Calu3 (cell line): ENCODE data around the gene OGFOD3. TPM values are rescaled to one million over a fixed set of nuclear protein-coding genes. Genes with fewer than 3 reads are reported as not detected.

Source experiments
- BruUV-seq: library from RNA; stranded (reverse); fragments of 400-500 nt; replicated peaks from 2 replicates; lab custom pipeline; 2021; lab: Mats Ljungman, UMichigan
- CTCF ChIA-PET: fragments of 300-600 bp; sonication (Branson Sonifier 250); formaldehyde crosslinking; loops from one replicate; lab custom pipeline; 2022; ENCODE audit warnings: antibody characterized with exemption; lab: Charles Lee
- DNase-seq: peaks from one replicate; pipeline ENCODE4 v3.0.0; 2022
- H3K27ac Mint-ChIP-seq: one replicate; pipeline ENCODE4 v1.8.0; 2022; ENCODE audit warnings: mixed read lengths; ENCODE audit not compliant: unreplicated experiment
- H3K27me3 Mint-ChIP-seq: one replicate; pipeline ENCODE4 v1.8.0; 2022; ENCODE audit warnings: mixed read lengths; ENCODE audit not compliant: unreplicated experiment
- H3K36me3 Mint-ChIP-seq: one replicate; pipeline ENCODE4 v1.8.0; 2022; ENCODE audit warnings: mild to moderate bottlenecking, moderate library complexity, mixed read lengths; ENCODE audit not compliant: insufficient read depth, unreplicated experiment
- H3K4me1 Mint-ChIP-seq: one replicate; pipeline ENCODE4 v1.8.0; 2022; ENCODE audit warnings: mild to moderate bottlenecking, low read depth, mixed read lengths; ENCODE audit not compliant: unreplicated experiment
- H3K4me3 Mint-ChIP-seq: one replicate; pipeline ENCODE4 v1.8.0; 2022; ENCODE audit warnings: mild to moderate bottlenecking, low read depth, moderate library complexity, mixed read lengths; ENCODE audit not compliant: unreplicated experiment
- H3K9me3 Mint-ChIP-seq: one replicate; pipeline ENCODE4 v1.8.0; 2022; ENCODE audit warnings: low read depth, mixed read lengths; ENCODE audit not compliant: unreplicated experiment
- CTCF ChIP-seq: fragments of 200-600 bp; IDR thresholded peaks from one replicate; pipeline ENCODE4 v1.8.0; 2022; ENCODE audit warnings: antibody characterized with exemption; ENCODE audit not compliant: unreplicated experiment
- intact Hi-C: fragments of 100-400 bp; cut with micrococcal nuclease; formaldehyde crosslinking; loops from one replicate; pipeline ENCODE4 v1.10.0; 2022; ENCODE audit not compliant: unreplicated experiment
- total RNA-seq: library from RNA; stranded (reverse); gene quantifications from 2 replicates; pipeline ENCODE4 v1.2.3, GENCODE V29; 2022

OGFOD3 gene
- total RNA-seq, 1 experiment from 2014 or later = 29.0 TPM

GRCh38 chr17:82358465-82359350 is 59.7 kb downstream of the OGFOD3 start, which contains the start of gene TEX19:
Gene TEX19 (plus strand): TSS chr17:82359247. CDS start chr17:82362151, 2,904 bp downstream.
- intact Hi-C loops = no loop called here
- DNase-seq = no peak
- CTCF ChIA-PET = interaction anchor here (0.6 kb wide), 2 partner anchors 8 to 36 kb away, joined by 6 read pairs; no protein-coding TSS in a partner anchor

GRCh38 chr17:82357394-82357793 is 61.0 kb downstream of the OGFOD3 start:
- Mint-ChIP-seq H3K27ac (no peak overlapping the region), H3K4me1 (peaks cover 9% of the 10 kb centered on the region), H3K36me3 (no peaks in the 10 kb centered on the region), H3K27me3 (peaks cover 27% of the 10 kb centered on the region), H3K4me3 (no peak overlapping the region), H3K9me3 (no peaks in the 10 kb centered on the region)
- no peak for TF ChIP-seq CTCF
- intact Hi-C loops = no loop called here
- CTCF ChIA-PET = interaction anchor here (0.6 to 0.7 kb wide), 2 partner anchors 17 to 28 kb away, joined by 4 to 6 read pairs; no protein-coding TSS in a partner anchor
- no peak for DNase-seq
- no TSS peak for BruUV-seq

More at GRCh38 chr17:82358465-82359350, 59.7 kb downstream of the OGFOD3 start, which contains the start of gene TEX19:
- Mint-ChIP-seq H3K9me3 (no peaks in the 10 kb centered on the region), H3K27ac (peak within 1 kb of the TSS; percentile 2), H3K4me1 (peaks cover 9% of the 10 kb centered on the region), H3K27me3 (peaks cover 28% of the 10 kb centered on the region), H3K4me3 (no peak within 1 kb of the TSS), H3K36me3 (no peaks in the 10 kb centered on the region)
- no peak for TF ChIP-seq CTCF
- BruUV-seq = no TSS peak

DNA sequence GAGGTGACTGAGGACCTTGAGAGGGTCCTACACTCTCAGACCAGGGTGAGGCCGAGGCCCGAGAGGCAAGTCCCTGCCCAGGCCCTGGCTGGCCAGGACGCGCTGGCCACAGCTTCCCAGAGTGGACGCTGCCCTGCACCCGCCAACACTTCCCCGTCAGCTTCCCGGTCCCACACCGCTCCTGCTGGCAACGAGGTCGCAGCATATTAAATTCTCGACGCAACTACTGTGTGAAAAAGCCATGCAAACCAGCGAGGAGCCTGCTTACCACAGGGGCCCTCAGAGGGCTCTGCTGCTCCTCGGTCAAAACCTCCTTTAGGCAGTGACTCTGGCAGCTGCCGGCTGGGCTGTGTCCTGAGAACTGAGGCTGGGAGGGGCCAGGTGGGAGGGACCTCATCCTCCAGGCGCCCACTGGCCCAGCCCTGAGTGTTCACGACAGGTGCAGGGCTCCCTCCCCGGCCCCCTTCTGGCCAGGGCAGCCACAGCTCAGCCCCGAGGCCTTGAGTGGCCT is 61.5 kb downstream of the OGFOD3 start:
- Mint-ChIP-seq H3K27me3 (peaks cover 22% of the 10 kb centered on the region), H3K4me3 (no peak overlapping the region), H3K4me1 (peaks cover 9% of the 10 kb centered on the region), H3K36me3 (no peaks in the 10 kb centered on the region), H3K27ac (no peak overlapping the region), H3K9me3 (no peaks in the 10 kb centered on the region)
- DNase-seq = no peak
- TF ChIP-seq CTCF = no peak
- CTCF ChIA-PET = no interaction called here
- no TSS peak for BruUV-seq
- intact Hi-C loops = no loop called here

DNA sequence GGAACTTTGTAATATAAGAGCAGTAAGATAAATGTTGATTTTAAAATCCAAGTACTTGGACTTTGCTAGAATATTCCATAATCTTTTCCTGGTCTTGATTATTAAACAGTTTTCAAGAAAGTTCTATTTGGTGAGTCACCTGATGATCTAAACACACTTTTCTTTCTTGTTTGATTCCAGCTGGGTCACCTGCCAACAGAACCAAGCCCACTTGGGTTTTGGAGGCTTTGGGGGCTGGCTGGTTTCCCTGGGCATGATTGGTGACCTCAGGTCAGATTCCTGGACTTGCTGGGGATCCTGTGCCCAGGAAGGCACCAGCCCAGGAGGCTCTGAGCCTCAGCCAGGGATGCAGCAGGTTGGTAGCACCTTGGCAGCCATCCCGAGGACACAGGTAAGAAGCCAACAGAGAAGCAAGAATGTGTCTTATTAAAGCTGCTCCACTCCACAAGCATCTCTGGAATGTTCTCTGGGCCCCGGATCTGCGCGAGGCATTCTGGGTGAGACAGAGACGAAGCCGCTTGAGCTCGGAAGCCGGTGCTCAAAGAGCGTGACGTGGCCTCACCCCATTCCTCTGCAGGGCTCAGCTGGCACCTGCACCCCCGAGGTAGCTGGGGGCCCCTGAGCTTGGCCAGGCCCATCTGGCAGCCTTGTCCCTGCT is 62.5 kb downstream of the OGFOD3 start:
- CTCF ChIA-PET = interaction anchor here (0.6 kb wide), 1 partner anchor 33 kb away, joined by 3 read pairs; no protein-coding TSS in a partner anchor
- no peaks in the 10 kb centered on the region for H3K36me3 Mint-ChIP-seq
- intact Hi-C loops = no loop called here
- no TSS peak for BruUV-seq
- DNase-seq = no peak
- peaks cover 9% of the 10 kb centered on the region for H3K4me1 Mint-ChIP-seq
- no peaks in the 10 kb centered on the region for H3K9me3 Mint-ChIP-seq
- no peak overlapping the region for H3K27ac Mint-ChIP-seq
- no peak overlapping the region for H3K4me3 Mint-ChIP-seq
- TF ChIP-seq CTCF = no peak
- H3K27me3 Mint-ChIP-seq = peaks cover 15% of the 10 kb centered on the region
